GM12864 (cell line): Measurements from ENCODE around the gene CA6.
"Not testable (repeated sequence)": the region's sequence is repeated elsewhere in the genome, so short reads cannot be mapped to it uniquely, and the experiment has no call there.

Source experiments
- DNase-seq: peaks from one replicate; pipeline ENCODE4 v3.0.0-alpha.2; 2011; ENCODE audit warnings: low read depth
- H3K4me3 ChIP-seq: 2 replicates; pipeline ENCODE4 v1.5.1; 2011; ENCODE audit warnings: mild to moderate bottlenecking, low read depth, low read length, control low read depth
- CTCF ChIP-seq: IDR thresholded peaks from 2 replicates; pipeline ENCODE4 v1.5.1; 2011; ENCODE audit warnings: low read depth, mild to moderate bottlenecking, moderate library complexity, low read length, control low read depth, inconsistent platforms; ENCODE audit errors: missing control alignments

Gene CA6

GRCh38 chr1:8930116-8930515, 15.6 kb upstream of the CA6 start:
- no peak overlapping the region for H3K4me3 ChIP-seq
- DNase-seq = no peak
- TF ChIP-seq CTCF = no peak

GRCh38 chr1:8937051-8937450, 8.6 kb upstream of the CA6 start:
- DNase-seq, H3K4me3 ChIP-seq: not testable (repeated sequence)

GRCh38 chr1:8937701-8938100, 8.0 kb upstream of the CA6 start:
- TF ChIP-seq CTCF = no peak
- H3K4me3 ChIP-seq = no peak overlapping the region
- DNase-seq = no peak

- DNase-seq = no peak
- H3K4me3 ChIP-seq = no peak overlapping the region
- TF ChIP-seq CTCF = no peak
Observed at GRCh38 chr1:8938232-8938999, 7.3 kb upstream of the CA6 start.

- no peak for DNase-seq
- H3K4me3 ChIP-seq = no peak overlapping the region
- TF ChIP-seq CTCF = no peak
Observed at GRCh38 chr1:8939000-8939265, 6.7 kb upstream of the CA6 start.

- no peak for TF ChIP-seq CTCF
- DNase-seq = no peak
- no peak overlapping the region for H3K4me3 ChIP-seq
Observed at GRCh38 chr1:8939362-8939995, 6.2 kb upstream of the CA6 start.

- no peak for TF ChIP-seq CTCF
- H3K4me3 ChIP-seq = no peak overlapping the region
- DNase-seq = no peak
Observed at GRCh38 chr1:8941906-8942305, 3.8 kb upstream of the CA6 start.
